ENCODE results near the gene TMEM132C. TPM values are rescaled to one million over a fixed set of nuclear protein-coding genes. Genes with fewer than 3 reads are reported as not detected.

TMEM132C gene
- total RNA-seq, 1 donor = not detected

- DNase-seq (ENCODE audit: low read depth) = no peak
- no peak for TF ChIP-seq CTCF (IDR thresholded peaks at IDR 0.05; ENCODE audit: insufficient read depth, low read length)
- H3K4me3 ChIP-seq (ENCODE audit: low read depth, low read length) = no peak overlapping the region
Observed at GRCh38 chr12:128619263-128619662, 352.3 kb downstream of the TMEM132C start.

- H3K4me3 ChIP-seq (ENCODE audit: low read depth, low read length) = no peak overlapping the region
- DNase-seq (ENCODE audit: low read depth) = no peak
- TF ChIP-seq CTCF (IDR thresholded peaks at IDR 0.05; ENCODE audit: insufficient read depth, low read length) = no peak
Observed at GRCh38 chr12:128621304-128621703, 354.3 kb downstream of the TMEM132C start.

- H3K4me3 ChIP-seq (ENCODE audit: low read depth, low read length) = no peak overlapping the region
- no peak for TF ChIP-seq CTCF (IDR thresholded peaks at IDR 0.05; ENCODE audit: insufficient read depth, low read length)
- no peak for DNase-seq (ENCODE audit: low read depth)
Observed at GRCh38 chr12:128623748-128624147, 356.8 kb downstream of the TMEM132C start.

GRCh38 chr12:128626808-128627320 lies 359.9 kb downstream of the TMEM132C start:
- TF ChIP-seq CTCF (IDR thresholded peaks at IDR 0.05; ENCODE audit: insufficient read depth, low read length) = no peak
- H3K4me3 ChIP-seq (ENCODE audit: low read depth, low read length) = no peak overlapping the region
- no peak for DNase-seq (ENCODE audit: low read depth)

GRCh38 chr12:128627659-128628058 lies 360.7 kb downstream of the TMEM132C start:
- DNase-seq (ENCODE audit: low read depth) = no peak
- H3K4me3 ChIP-seq (ENCODE audit: low read depth, low read length) = no peak overlapping the region
- no peak for TF ChIP-seq CTCF (IDR thresholded peaks at IDR 0.05; ENCODE audit: insufficient read depth, low read length)

GRCh38 chr12:128629979-128630378 lies 363.0 kb downstream of the TMEM132C start:
- no peak for TF ChIP-seq CTCF (IDR thresholded peaks at IDR 0.05; ENCODE audit: insufficient read depth, low read length)
- H3K4me3 ChIP-seq (ENCODE audit: low read depth, low read length) = no peak overlapping the region
- DNase-seq (ENCODE audit: low read depth) = no peak

Data from fibroblast of the aortic adventitia (primary cell).